ENCODE measurements around the gene CLHC1.

GRCh38 chr2:55140316-55141219 is 91.5 kb downstream of the CLHC1 start:
- TF ChIP-seq POLR2AphosphoS5 (IDR thresholded peaks at IDR 0.05; ENCODE audit: low read depth, low read length) (no peak), POLR2A (IDR thresholded peaks at IDR 0.05; ENCODE audit: low read depth, low read length) (no peak)
